A673 (cell line): ENCODE measurements around the gene C12orf42. TPM values are rescaled to one million over a fixed set of nuclear protein-coding genes. Genes with fewer than 3 reads are reported as not detected.

Experiments
- BruUV-seq: library from RNA; stranded (reverse); fragments of 400-500 nt; replicated peaks from 2 replicates; lab custom pipeline; 2021; lab: Mats Ljungman, UMichigan
- CTCF ChIA-PET: fragments of 300-600 bp; sonication (Branson Sonifier 250); formaldehyde crosslinking; loops from one replicate; lab custom pipeline; 2022; ENCODE audit warnings: antibody characterized with exemption; lab: Charles Lee
- POLR2A ChIA-PET: fragments of 300-600 bp; sonication (Branson Sonifier 250); formaldehyde crosslinking; loops from one replicate; lab custom pipeline; 2022; ENCODE audit warnings: antibody characterized with exemption; ENCODE audit not compliant: low non-redundant PET; lab: Charles Lee
- DNase-seq: peaks from one replicate; pipeline ENCODE4 v3.0.0-alpha.2; 2015; ENCODE audit warnings: low spot score
- H3K27ac ChIP-seq: fragments of 200-600 bp; sonication (generic); 2 replicates; pipeline ENCODE4 v1.5.1; 2016; ENCODE audit warnings: mixed run types, low read depth, mild to moderate bottlenecking, mixed read lengths, antibody characterized with exemption, low read length; ENCODE audit not compliant: poor library complexity, severe bottlenecking
- H3K27me3 ChIP-seq: fragments of 200-600 bp; sonication (generic); replicated peaks from 2 replicates; pipeline ENCODE4 v1.6.1; 2017; ENCODE audit warnings: mixed run types, low read depth, mild to moderate bottlenecking, mixed read lengths, antibody characterized with exemption, low read length; ENCODE audit not compliant: insufficient read depth, poor library complexity
- H3K36me3 ChIP-seq: fragments of 200-600 bp; sonication (generic); 2 replicates; pipeline ENCODE4 v1.6.1; 2016; ENCODE audit warnings: mixed run types, mild to moderate bottlenecking, mixed read lengths, antibody characterized with exemption, low read length; ENCODE audit not compliant: insufficient read depth, poor library complexity, severe bottlenecking
- H3K4me1 ChIP-seq: fragments of 200-600 bp; sonication (generic); 2 replicates; pipeline ENCODE4 v1.6.1; 2017; ENCODE audit warnings: mixed run types, mild to moderate bottlenecking, mixed read lengths, antibody characterized with exemption, low read length; ENCODE audit not compliant: insufficient read depth, poor library complexity, severe bottlenecking
- H3K4me3 ChIP-seq: fragments of 200-600 bp; sonication (generic); 2 replicates; pipeline ENCODE4 v1.5.1; 2016; ENCODE audit warnings: low read depth, mixed run types, mild to moderate bottlenecking, mixed read lengths, low read length; ENCODE audit not compliant: poor library complexity, severe bottlenecking
- H3K9me3 ChIP-seq: fragments of 200-600 bp; sonication (generic); 2 replicates; pipeline ENCODE4 v1.6.1; 2016; ENCODE audit warnings: mixed run types, low read depth, mild to moderate bottlenecking, mixed read lengths, antibody characterized with exemption, low read length; ENCODE audit not compliant: poor library complexity, severe bottlenecking
- CTCF ChIP-seq: fragments of 300-800, 200-600 bp; sonication (generic); conservative IDR thresholded peaks from 2 replicates; pipeline ENCODE4 v1.5.1; 2017; ENCODE audit warnings: low read depth, mild to moderate bottlenecking, antibody characterized with exemption, low read length, moderate library complexity, mixed read lengths
- EZH2 ChIP-seq: fragments of 200-600 bp; sonication (generic); IDR thresholded peaks from 2 replicates; pipeline ENCODE4 v1.6.1; 2017; ENCODE audit warnings: borderline replicate concordance, low read depth, mild to moderate bottlenecking, mixed read lengths, antibody characterized with exemption, low read length; ENCODE audit not compliant: poor library complexity, severe bottlenecking
- intact Hi-C: fragments of 100-400 bp; cut with micrococcal nuclease; formaldehyde crosslinking; loops from one replicate; pipeline ENCODE4 v1.10.0; 2022; ENCODE audit not compliant: unreplicated experiment
- total RNA-seq: library from RNA; stranded (reverse); gene quantifications from 2 replicates; pipeline ENCODE4 v1.2.3, GENCODE V29; 2021

The C12orf42 gene
- total RNA-seq, 1 experiment from 2014 or later = not detected

GRCh38 chr12:103330672-103331071 is 165.1 kb downstream of the C12orf42 start:
- Histone ChIP-seq H3K4me1 (no peaks in the 10 kb centered on the region), H3K4me3 (no peak overlapping the region), H3K36me3 (no peaks in the 10 kb centered on the region), H3K27me3 (peaks cover 4% of the 10 kb centered on the region), H3K9me3 (no peaks in the 10 kb centered on the region), H3K27ac (no peak overlapping the region)
- BruUV-seq = no TSS peak
- ChIA-PET CTCF (no interaction called here), POLR2A (no interaction called here)
- no peak for DNase-seq
- TF ChIP-seq CTCF = no peak
- no peak for TF ChIP-seq EZH2
- intact Hi-C loops = no loop called here

DNA sequence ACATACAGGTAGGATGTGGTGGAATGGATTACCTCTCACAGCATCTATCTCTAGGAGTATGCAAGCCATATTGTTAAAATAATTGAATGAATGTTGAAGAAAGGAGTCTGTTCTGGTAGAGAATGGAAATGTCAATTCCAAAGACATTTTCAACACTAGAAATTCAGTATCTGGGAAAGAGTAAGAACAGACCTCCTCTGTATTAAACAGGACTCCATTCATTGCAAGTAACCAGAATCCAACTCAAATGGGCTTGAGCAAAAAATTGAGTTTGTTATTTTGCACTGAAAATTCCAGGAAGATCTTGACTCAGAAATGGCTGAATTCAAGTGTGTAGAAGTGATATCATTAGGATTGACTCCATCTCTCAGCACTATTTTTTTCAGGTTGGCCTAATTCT is 168.1 kb downstream of the C12orf42 start:
- peaks cover 4% of the 10 kb centered on the region for H3K27me3 ChIP-seq
- no peaks in the 10 kb centered on the region for H3K9me3 ChIP-seq
- TF ChIP-seq EZH2 (no peak), CTCF (no peak)
- ChIA-PET CTCF (no interaction called here), POLR2A (no interaction called here)
- no peaks in the 10 kb centered on the region for H3K4me1 ChIP-seq
- intact Hi-C loops = loop anchor here (2.0 kb wide), 1 partner anchor 221 kb away; no protein-coding TSS in a partner anchor
- H3K4me3 ChIP-seq = no peak overlapping the region
- BruUV-seq = no TSS peak
- H3K36me3 ChIP-seq = no peaks in the 10 kb centered on the region
- H3K27ac ChIP-seq = no peak overlapping the region
- no peak for DNase-seq

DNA sequence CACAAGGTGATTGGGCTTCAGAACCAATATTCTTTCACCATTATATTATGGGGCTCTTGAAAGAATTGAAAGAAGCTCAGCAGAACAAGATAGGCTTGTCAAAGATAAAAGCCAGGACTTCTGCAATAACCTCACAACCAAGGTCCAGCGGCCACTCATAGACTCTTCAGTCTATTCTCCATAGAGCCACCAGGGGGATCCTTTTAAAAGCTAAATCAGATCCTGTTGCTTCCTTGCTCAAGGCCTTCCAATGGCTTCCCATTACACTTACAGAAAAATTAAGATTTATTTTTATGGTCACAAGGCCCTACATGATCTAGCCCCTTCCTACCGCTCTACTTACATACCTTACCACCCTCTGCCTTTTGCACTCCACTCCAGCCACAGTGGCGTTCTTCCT is 169.6 kb downstream of the C12orf42 start:
- Histone ChIP-seq H3K36me3 (no peaks in the 10 kb centered on the region), H3K9me3 (no peaks in the 10 kb centered on the region), H3K27ac (no peak overlapping the region), H3K4me3 (no peak overlapping the region), H3K4me1 (no peaks in the 10 kb centered on the region), H3K27me3 (peaks cover 4% of the 10 kb centered on the region)
- intact Hi-C loops = loop anchor here (2.0 kb wide), 1 partner anchor 223 kb away; no protein-coding TSS in a partner anchor
- CTCF ChIA-PET = interaction anchor here (0.5 kb wide), 1 partner anchor 545 kb away, joined by 11 read pairs; no protein-coding TSS in a partner anchor
- peak; percentile 26 for DNase-seq
- peak; percentile 48 for TF ChIP-seq CTCF
- TF ChIP-seq EZH2 = no peak
- no TSS peak for BruUV-seq
- POLR2A ChIA-PET = no interaction called here
